HepG2 (cell line): ENCODE data around the gene UTP4. TPM values are rescaled to one million over a fixed set of nuclear protein-coding genes. Genes with fewer than 3 reads are reported as not detected.

ENCODE experiments used
- ATAC-seq: fragments of 200-7000 bp; cut with Tn5 transposase; 3 replicates; pipeline ENCODE4 v1.9.1; 2020; ENCODE audit warnings: mild to moderate bottlenecking, moderate library complexity
- BruUV-seq: library from RNA; stranded (reverse); fragments of 400-500 nt; replicated peaks from 2 replicates; lab custom pipeline; 2021; lab: Mats Ljungman, UMichigan
- CTCF ChIA-PET: fragments of 300-600 bp; formaldehyde crosslinking; extraction: SDS; loops from one replicate; lab custom pipeline; 2021; ENCODE audit warnings: low total read pairs, inconsistent platforms, low intra/inter-chr PET ratio; lab: Yijun Ruan, JAX
- POLR2A ChIA-PET: fragments of 350-600 bp; sonication (Branson Sonifier 250); formaldehyde crosslinking; loops from one replicate; lab custom pipeline; 2020; ENCODE audit warnings: antibody characterized with exemption, inconsistent platforms; lab: Yijun Ruan, JAX
- DNase-seq: peaks from one replicate; pipeline ENCODE4 v3.0.0-alpha.2; 2015; ENCODE audit warnings: low spot score
- FAIRE-seq: peaks from 3 replicates; lab custom pipeline; 2011; peaks lifted over from hg19 to GRCh38; lab: Jason Lieb, UNC
- H2AFZ ChIP-seq: one replicate; pipeline ENCODE4 v1.6.1; 2011; ENCODE audit warnings: low read length, inconsistent platforms
- H3K27ac ChIP-seq: fragments of 300-600 bp; 3 replicates; pipeline ENCODE4 v1.8.0; 2011; ENCODE audit warnings: mixed run types, mild to moderate bottlenecking, mixed read lengths, low read length, inconsistent platforms; ENCODE audit not compliant: insufficient read depth; ENCODE audit errors: extremely low read length
- H3K27me3 ChIP-seq, 2 experiments: fragments of 200-600 bp in 1 of 2; 2 replicates in 1 of 2; 3 replicates in 1 of 2; pipeline versions ENCODE4 v1.6.0 to v1.8.0; 2011; ENCODE audit warnings: low read length in 2 of 2, mild to moderate bottlenecking in 2 of 2, moderate library complexity in 2 of 2, inconsistent platforms in 1 of 2; ENCODE audit not compliant: insufficient read depth in 2 of 2, control insufficient read depth in 1 of 2
- H3K36me3 ChIP-seq, 2 experiments: fragments of 200-600 bp in 1 of 2; replicated peaks in 1 of 2; 2 replicates in 1 of 2; 3 replicates in 1 of 2; pipeline versions ENCODE4 v1.5.1 to v1.8.0; 2011; ENCODE audit warnings: low read length in 2 of 2, inconsistent platforms in 1 of 2; ENCODE audit not compliant: insufficient read depth in 2 of 2, control insufficient read depth in 1 of 2
- H3K4me1 ChIP-seq: 2 replicates; pipeline ENCODE4 v1.5.1; 2012; ENCODE audit warnings: low read length, inconsistent platforms; ENCODE audit not compliant: insufficient read depth
- H3K4me2 ChIP-seq: 2 replicates; pipeline ENCODE4 v1.6.0; 2011; ENCODE audit warnings: low read depth, low read length, inconsistent platforms
- H3K4me3 ChIP-seq, 3 experiments: fragments of 200-600 bp in 1 of 3; sonication (generic), shearing (Covaris generic) in 1 of 3; replicated peaks in 1 of 3; 2 replicates each; pipeline ENCODE4 v1.5.1; 2011 to 2016; ENCODE audit warnings: low read length in 3 of 3, inconsistent platforms in 2 of 3, low read depth in 2 of 3, mild to moderate bottlenecking in 2 of 3, control low read depth in 1 of 3, mixed read lengths in 1 of 3; ENCODE audit not compliant: insufficient read depth in 1 of 3
- H3K79me2 ChIP-seq: one replicate; pipeline ENCODE4 v1.6.1; 2011; ENCODE audit warnings: low read length, inconsistent platforms; ENCODE audit not compliant: insufficient read depth
- H3K9ac ChIP-seq: 2 replicates; pipeline ENCODE4 v1.6.0; 2011; ENCODE audit warnings: mild to moderate bottlenecking, low read depth, low read length, inconsistent platforms; ENCODE audit not compliant: insufficient read depth
- H3K9me3 ChIP-seq: 2 replicates; pipeline ENCODE4 v1.5.1; 2012; ENCODE audit warnings: mild to moderate bottlenecking, low read length
- H4K20me1 ChIP-seq: 2 replicates; pipeline ENCODE4 v1.6.0; 2011; ENCODE audit warnings: inconsistent platforms, mild to moderate bottlenecking, low read length, moderate library complexity; ENCODE audit not compliant: insufficient read depth
- ARID4A ChIP-seq: sonication (generic); formaldehyde crosslinking; IDR thresholded peaks from 2 replicates; pipeline ENCODE4 v1.5.0; 2020; ENCODE audit warnings: mild to moderate bottlenecking, missing genetic modification reagents, borderline replicate concordance
- CEBPZ ChIP-seq: IDR thresholded peaks from 2 replicates; pipeline ENCODE4 v1.6.1; 2012; ENCODE audit warnings: low read length, improper control_type of control experiment
- CHD4 ChIP-seq: fragments of 200-600 bp; sonication (generic); IDR thresholded peaks from 2 replicates; pipeline ENCODE4 v1.7.0; 2017; ENCODE audit warnings: mild to moderate bottlenecking, low read length, borderline replicate concordance
- CREB1 ChIP-seq, 2 experiments: fragments of 450-650 bp in 1 of 2; IDR thresholded peaks; 2 replicates each; pipeline ENCODE4 v1.6.1; 2016 to 2017; ENCODE audit warnings: control low read depth in 1 of 2, mild to moderate bottlenecking in 1 of 2, missing compliant biosample characterization in 1 of 2, missing genetic modification characterization in 1 of 2
- FOSL2 ChIP-seq: sonication (generic); formaldehyde crosslinking; IDR thresholded peaks from 2 replicates; pipeline ENCODE4 v1.4.0; 2020; ENCODE audit warnings: missing genetic modification reagents
- GATAD2A ChIP-seq: IDR thresholded peaks from 2 replicates; pipeline ENCODE4 v1.6.1; 2016
- HNRNPL ChIP-seq: fragments of 200-400 bp; formaldehyde crosslinking; IDR thresholded peaks from 2 replicates; pipeline ENCODE4 v1.6.1; 2017; ENCODE audit warnings: mild to moderate bottlenecking, low read depth, low read length
- ISX ChIP-seq: sonication (generic); formaldehyde crosslinking; conservative IDR thresholded peaks from 2 replicates; pipeline ENCODE4 v1.5.0; 2020; ENCODE audit warnings: missing genetic modification reagents
- MAFF ChIP-seq: IDR thresholded peaks from 2 replicates; pipeline ENCODE4 v1.6.1; 2011; ENCODE audit warnings: low read depth, low read length, improper control_type of control experiment
- MTF2 ChIP-seq: sonication (generic); formaldehyde crosslinking; IDR thresholded peaks from 2 replicates; pipeline ENCODE4 v1.5.0; 2020; ENCODE audit warnings: missing genetic modification reagents, borderline replicate concordance
- PLRG1 ChIP-seq: fragments of 450-650 bp; conservative IDR thresholded peaks from 2 replicates; pipeline ENCODE4 v1.6.1; 2016
- SNAI1 ChIP-seq: sonication (generic); formaldehyde crosslinking; IDR thresholded peaks from 2 replicates; pipeline ENCODE4 v1.5.0; 2020; ENCODE audit warnings: mild to moderate bottlenecking, missing genetic modification reagents, borderline replicate concordance
- TFDP1 ChIP-seq: IDR thresholded peaks from 2 replicates; pipeline ENCODE4 v1.6.1; 2016; ENCODE audit warnings: missing compliant biosample characterization, missing genetic modification reagents, borderline replicate concordance
- ZFP41 ChIP-seq: sonication (generic); formaldehyde crosslinking; IDR thresholded peaks from 2 replicates; pipeline ENCODE4 v1.4.0; 2020; ENCODE audit warnings: mild to moderate bottlenecking, missing genetic modification reagents, borderline replicate concordance
- ZNF317 ChIP-seq: sonication (generic); formaldehyde crosslinking; IDR thresholded peaks from 2 replicates; pipeline ENCODE4 v1.5.0; 2020; ENCODE audit warnings: mild to moderate bottlenecking, missing genetic modification reagents
- ZNF430 ChIP-seq: sonication (generic); formaldehyde crosslinking; IDR thresholded peaks from 2 replicates; pipeline ENCODE4 v1.9.0; 2021; ENCODE audit warnings: mild to moderate bottlenecking, missing genetic modification reagents
- ZSCAN25 ChIP-seq: sonication (generic); formaldehyde crosslinking; IDR thresholded peaks from 2 replicates; pipeline ENCODE4 v1.8.0; 2022; ENCODE audit warnings: mild to moderate bottlenecking, missing genetic modification reagents
- WGBS: methylation state at CpG from one replicate; pipeline ENCODE4 v1.1.6; 2017; ENCODE audit warnings: low lambda C conversion rate; 5-methylcytosine and 5-hydroxymethylcytosine counted together
- in situ Hi-C: cut with HindIII; loops from 2 replicates; pipeline ENCODE4 v1.10.0; 2017; ENCODE audit warnings: low pct_unique_long_range_greater_than_20kb; ENCODE audit not compliant: extremely low pct_ligation_motif_present
- intact Hi-C: fragments of 100-400 bp; cut with micrococcal nuclease; formaldehyde crosslinking; loops from one replicate; pipeline ENCODE4 v1.10.0; 2022; ENCODE audit not compliant: unreplicated experiment
- polyA plus RNA-seq, 8 experiments: library from polyadenylated mRNA; depleted of rRNA in 3 of 8; stranded (reverse) in 7 of 8; unstranded in 1 of 8; fragments of >200 nt; fragmentation: Illumina TruSeq in 4 of 8; extraction: Trizol in 4 of 8; gene quantifications; 2 replicates each; pipeline versions ENCODE4 v1.2.1 to v1.2.3, GENCODE V29; 2011 to 2016; ENCODE audit warnings: low read depth in 4 of 8, missing spikeins in 1 of 8, mixed read lengths in 1 of 8; ENCODE audit not compliant: insufficient read depth in 1 of 8
- total RNA-seq, 5 experiments: library from RNA; depleted of rRNA; stranded (reverse); fragments of >200 nt; fragmentation: Illumina TruSeq; extraction: Trizol; gene quantifications; 2 replicates each; pipeline ENCODE4 v1.2.3, GENCODE V29; 2016; ENCODE audit warnings: low read depth in 1 of 5

Gene UTP4
- total and polyA plus RNA-seq, 2 of the 13 experiments (the other 11 are each of a cell fraction or from before 2014, with no cell fraction given) = 30.0 to 85.8 TPM

DNA sequence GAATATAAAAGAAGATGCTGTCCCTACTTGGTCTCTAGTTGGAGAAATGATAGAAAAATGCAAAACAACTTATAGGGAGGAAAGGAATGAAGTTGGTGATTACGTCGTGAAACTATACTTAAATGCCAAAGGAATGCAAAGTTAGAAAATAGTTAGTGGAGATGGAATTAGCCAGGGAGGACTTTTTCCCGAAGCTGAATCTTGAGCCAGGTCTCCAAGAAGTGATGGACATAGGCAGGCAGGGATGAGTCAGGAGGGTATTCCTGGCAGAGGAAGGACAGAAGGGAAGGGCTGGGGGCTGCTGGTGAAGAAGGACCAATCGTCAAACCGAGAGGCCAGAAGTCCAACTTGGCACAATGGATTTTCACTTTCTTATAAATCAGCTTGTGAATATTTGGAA is 56.3 kb downstream of the UTP4 start:
- Histone ChIP-seq H3K79me2 (peaks cover 53% of the 10 kb centered on the region), H3K4me1 (peaks cover 49% of the 10 kb centered on the region), H2AFZ (no peak overlapping the region), H4K20me1 (peaks cover 13% of the 10 kb centered on the region; the same call in 1 of the 2 replicates), H3K9me3 (no peaks in the 10 kb centered on the region), H3K27ac (peak overlapping the region; percentile 66), H3K36me3 (no peaks in the 10 kb centered on the region; a peak in 1 of 5 replicates), H3K4me2 (peak overlapping the region; percentile 84), H3K27me3 (no peaks in the 10 kb centered on the region; a peak in 1 of 5 replicates), H3K9ac (peak overlapping the region; percentile 87; the same call in 1 of the 2 replicates), H3K4me3 (peak overlapping the region; percentile 73 to 94 (median 88))
- BruUV-seq = no TSS peak
- 19% methylated on average over 5 of the region's 5 CpGs for WGBS
- no peak for ATAC-seq
- intact Hi-C loops = loop anchor here (5.0 kb wide), 2 partner anchors 34 to 36 kb away; no protein-coding TSS in a partner anchor
- FAIRE-seq = no peak
- CTCF ChIA-PET = no interaction called here
- DNase-seq = no peak
- POLR2A ChIA-PET = interaction anchor here (1.0 to 1.2 kb wide), 2 partner anchors 11 to 85 kb away, joined by 3 to 4 read pairs; no protein-coding TSS in a partner anchor
- in situ Hi-C loops = no loop called here
- 0 out of 2 replicates have a peak, but pooled peaks have one; percentile 6 for TF ChIP-seq GATAD2A
- no peak for TF ChIP-seq HNRNPL
- TF ChIP-seq ZFP41 (CRISPR knock-in tag) = no peak
- no peak for TF ChIP-seq CEBPZ
- TF ChIP-seq MTF2 (CRISPR knock-in tag) = no peak
- no peak for TF ChIP-seq MAFF
- TF ChIP-seq ZSCAN25 (CRISPR knock-in tag) = peak; percentile 91
- TF ChIP-seq CREB1 (IDR thresholded peaks at IDR 0.05) = no peak
- no peak for TF ChIP-seq CREB1 (CRISPR knock-in tag; IDR thresholded peaks at IDR 0.05)
- TF ChIP-seq TFDP1 (CRISPR knock-in tag) = no peak
- TF ChIP-seq CHD4 = no peak
- peak; percentile 46 for TF ChIP-seq FOSL2
- TF ChIP-seq PLRG1 = no peak
- no peak for TF ChIP-seq ZNF317 (CRISPR knock-in tag)
- no peak for TF ChIP-seq ISX
- TF ChIP-seq ARID4A (CRISPR knock-in tag) = no peak
- TF ChIP-seq SNAI1 = no peak
- TF ChIP-seq ZNF430 (CRISPR knock-in tag) = no peak
